Measurements from ENCODE around the gene TCF23.

GRCh38 chr2:27128668-27129571 is 19.9 kb upstream of the TCF23 start:
- TF ChIP-seq CTCF (IDR thresholded peaks at IDR 0.05; ENCODE audit: low read depth, low read length, poor library complexity, severe bottlenecking) (no peak), EZH2phosphoT487 (IDR thresholded peaks at IDR 0.05; ENCODE audit: borderline replicate concordance, low read length) (no peak)
